ENCODE data around the gene APOBEC2. TPM values are rescaled to one million over a fixed set of nuclear protein-coding genes. Genes with fewer than 3 reads are reported as not detected.

Gene APOBEC2
- total RNA-seq, 1 experiment from 2014 or later = not detected

DNA sequence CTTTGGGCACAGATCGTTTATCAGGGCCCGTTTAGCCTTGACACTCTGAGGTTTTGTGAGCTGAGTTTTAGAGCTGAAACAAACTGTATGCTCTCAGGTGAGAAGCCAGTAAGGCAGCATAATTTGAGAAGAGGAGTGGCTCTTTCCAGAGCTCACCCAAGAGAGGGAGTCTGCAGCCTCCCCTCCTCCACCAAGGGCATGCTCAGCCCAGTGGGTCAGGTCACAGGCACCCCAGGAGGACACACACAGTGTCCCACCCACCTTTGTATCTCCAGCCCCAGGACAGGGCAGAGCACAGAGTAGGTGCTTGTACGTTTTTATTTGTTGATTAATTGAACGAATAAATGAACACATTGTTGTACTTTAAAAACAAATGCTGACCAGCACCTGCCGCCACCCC, 7.3 kb upstream of the APOBEC2 start:
- TF ChIP-seq, protein P1, sequence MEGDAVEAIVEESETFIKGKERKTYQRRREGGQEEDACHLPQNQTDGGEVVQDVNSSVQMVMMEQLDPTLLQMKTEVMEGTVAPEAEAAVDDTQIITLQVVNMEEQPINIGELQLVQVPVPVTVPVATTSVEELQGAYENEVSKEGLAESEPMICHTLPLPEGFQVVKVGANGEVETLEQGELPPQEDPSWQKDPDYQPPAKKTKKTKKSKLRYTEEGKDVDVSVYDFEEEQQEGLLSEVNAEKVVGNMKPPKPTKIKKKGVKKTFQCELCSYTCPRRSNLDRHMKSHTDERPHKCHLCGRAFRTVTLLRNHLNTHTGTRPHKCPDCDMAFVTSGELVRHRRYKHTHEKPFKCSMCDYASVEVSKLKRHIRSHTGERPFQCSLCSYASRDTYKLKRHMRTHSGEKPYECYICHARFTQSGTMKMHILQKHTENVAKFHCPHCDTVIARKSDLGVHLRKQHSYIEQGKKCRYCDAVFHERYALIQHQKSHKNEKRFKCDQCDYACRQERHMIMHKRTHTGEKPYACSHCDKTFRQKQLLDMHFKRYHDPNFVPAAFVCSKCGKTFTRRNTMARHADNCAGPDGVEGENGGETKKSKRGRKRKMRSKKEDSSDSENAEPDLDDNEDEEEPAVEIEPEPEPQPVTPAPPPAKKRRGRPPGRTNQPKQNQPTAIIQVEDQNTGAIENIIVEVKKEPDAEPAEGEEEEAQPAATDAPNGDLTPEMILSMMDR (IDR thresholded peaks at IDR 0.05; ENCODE audit: unreplicated experiment) = no peak
- CTCF ChIA-PET = interaction anchor here (1.4 to 1.5 kb wide), 2 partner anchors 19 to 23 kb away, joined by 3 to 4 read pairs; no protein-coding TSS in a partner anchor
- no peak overlapping the region for H3K4me3 Mint-ChIP-seq (ENCODE audit: low read depth, unreplicated experiment)
- no peaks in the 10 kb centered on the region for H3K27me3 Mint-ChIP-seq (ENCODE audit: unreplicated experiment)
- intact Hi-C loops (cut with micrococcal nuclease; ENCODE audit: unreplicated experiment) = no loop called here
- no peak for DNase-seq
- no peak overlapping the region for H3K27ac Mint-ChIP-seq (ENCODE audit: unreplicated experiment)
- no peaks in the 10 kb centered on the region for H3K9me3 Mint-ChIP-seq (ENCODE audit: low read depth, unreplicated experiment)
- BruUV-seq (replicated peaks) = no TSS peak
- H3K4me1 Mint-ChIP-seq (ENCODE audit: low read depth, unreplicated experiment) = peaks cover 16% of the 10 kb centered on the region
- H3K36me3 Mint-ChIP-seq (ENCODE audit: insufficient read depth, unreplicated experiment) = no peaks in the 10 kb centered on the region

DNA sequence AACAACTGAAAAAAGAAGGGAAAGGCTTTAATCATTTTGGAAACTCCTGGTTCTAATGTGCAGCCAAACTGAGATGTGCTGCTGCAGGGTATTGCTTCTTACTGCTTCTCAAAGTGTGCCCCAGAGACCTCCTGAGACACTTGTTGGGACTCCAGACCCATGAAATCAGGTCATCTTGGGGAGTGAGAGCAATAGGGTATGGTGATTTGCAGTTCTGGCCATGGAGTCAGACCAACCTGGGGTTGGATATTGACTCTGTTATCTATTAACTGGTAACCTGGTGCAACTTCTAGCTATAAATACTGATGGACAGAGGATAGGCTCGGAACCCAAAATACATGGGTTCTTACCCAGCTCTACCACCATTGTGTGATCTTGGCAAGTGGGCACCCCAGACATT, 6.9 kb upstream of the APOBEC2 start:
- Mint-ChIP-seq H3K9me3 (ENCODE audit: low read depth, unreplicated experiment) (no peaks in the 10 kb centered on the region), H3K4me1 (ENCODE audit: low read depth, unreplicated experiment) (peaks cover 12% of the 10 kb centered on the region), H3K27ac (ENCODE audit: unreplicated experiment) (no peak overlapping the region), H3K36me3 (ENCODE audit: insufficient read depth, unreplicated experiment) (no peaks in the 10 kb centered on the region), H3K27me3 (ENCODE audit: unreplicated experiment) (no peaks in the 10 kb centered on the region), H3K4me3 (ENCODE audit: low read depth, unreplicated experiment) (no peak overlapping the region)
- intact Hi-C loops (cut with micrococcal nuclease; ENCODE audit: unreplicated experiment) = no loop called here
- CTCF ChIA-PET = interaction anchor here (1.4 to 1.5 kb wide), 2 partner anchors 18 to 23 kb away, joined by 3 to 4 read pairs; no protein-coding TSS in a partner anchor
- DNase-seq = no peak
- no TSS peak for BruUV-seq (replicated peaks)
- TF ChIP-seq, protein P1 (IDR thresholded peaks at IDR 0.05; ENCODE audit: unreplicated experiment) = no peak

DNA sequence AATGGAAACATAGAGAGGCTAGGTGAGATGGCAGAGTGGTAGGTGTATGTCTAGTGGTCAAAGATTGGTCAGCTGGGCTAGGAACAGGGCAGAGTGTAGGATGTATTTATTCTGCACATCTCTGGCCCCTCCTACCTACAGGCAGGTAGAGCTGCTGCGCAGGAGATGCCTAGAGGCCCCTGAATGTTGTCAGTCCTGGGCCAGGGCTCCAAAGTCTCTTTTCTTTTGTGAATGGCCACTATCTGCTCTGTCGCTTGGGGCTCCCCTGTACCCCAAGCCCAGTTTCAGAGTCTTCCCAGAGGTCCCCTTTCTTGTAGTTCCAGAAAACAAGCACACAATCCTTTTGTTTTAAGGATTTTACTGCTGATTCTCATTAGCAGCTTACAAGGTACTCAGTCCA, 5.7 kb upstream of the APOBEC2 start:
- no peak overlapping the region for H3K4me3 Mint-ChIP-seq (ENCODE audit: low read depth, unreplicated experiment)
- no peaks in the 10 kb centered on the region for H3K27me3 Mint-ChIP-seq (ENCODE audit: unreplicated experiment)
- peaks cover 11% of the 10 kb centered on the region for H3K4me1 Mint-ChIP-seq (ENCODE audit: low read depth, unreplicated experiment)
- BruUV-seq (replicated peaks) = no TSS peak
- CTCF ChIA-PET = interaction anchor here (0.5 kb wide), 1 partner anchor 309 kb away, joined by 5 read pairs; no protein-coding TSS in a partner anchor
- no peak for DNase-seq
- intact Hi-C loops (cut with micrococcal nuclease; ENCODE audit: unreplicated experiment) = no loop called here
- H3K9me3 Mint-ChIP-seq (ENCODE audit: low read depth, unreplicated experiment) = no peaks in the 10 kb centered on the region
- no peak overlapping the region for H3K27ac Mint-ChIP-seq (ENCODE audit: unreplicated experiment)
- no peaks in the 10 kb centered on the region for H3K36me3 Mint-ChIP-seq (ENCODE audit: insufficient read depth, unreplicated experiment)
- TF ChIP-seq, protein P1 (IDR thresholded peaks at IDR 0.05; ENCODE audit: unreplicated experiment) = no peak

DNA sequence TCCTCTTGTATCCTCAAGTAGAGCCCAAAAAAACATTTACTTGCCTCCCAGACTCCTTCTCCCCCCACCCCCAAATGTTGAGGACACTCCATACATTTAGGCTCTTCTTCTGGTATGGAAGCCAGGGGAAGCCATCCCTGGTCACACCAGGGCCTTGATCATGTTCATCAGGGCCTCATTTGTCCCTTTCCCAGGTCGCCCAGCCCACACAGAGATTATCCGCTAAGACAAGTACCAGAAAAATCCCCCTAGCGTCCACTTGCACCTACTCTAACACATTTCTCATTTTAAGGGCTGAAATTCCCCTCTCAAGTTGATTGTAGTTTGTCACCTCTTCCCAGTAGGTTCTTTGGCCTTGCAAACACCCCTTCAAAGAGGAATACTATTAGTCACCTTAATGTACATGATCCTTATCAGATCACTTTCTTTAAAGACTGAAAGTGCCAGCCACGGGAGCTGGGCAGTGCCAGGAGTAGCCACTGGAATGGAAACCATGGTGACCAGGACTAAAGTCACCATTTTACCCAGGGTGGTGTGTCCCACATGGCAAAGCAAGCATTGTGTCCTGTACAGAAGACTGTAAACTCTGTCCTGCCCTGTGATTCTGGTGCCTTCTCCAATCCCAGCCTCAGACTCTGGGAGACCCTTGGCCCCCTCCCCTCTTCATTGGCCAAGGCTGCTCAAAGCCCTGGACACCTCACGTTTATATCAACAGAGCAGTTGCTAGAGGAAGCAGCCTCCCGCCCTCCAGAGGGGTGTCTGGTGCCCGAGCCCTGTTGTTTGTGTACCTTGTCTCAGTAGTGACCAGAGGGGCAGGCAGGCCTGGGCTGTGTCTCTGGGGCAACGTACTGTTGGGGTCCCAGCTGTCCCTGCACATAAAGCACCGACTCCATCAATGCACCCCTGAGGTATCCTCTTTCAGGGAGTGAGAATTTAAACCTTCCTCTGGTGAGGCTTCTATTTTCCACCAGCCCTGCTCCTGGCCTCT, 5.0 kb upstream of the APOBEC2 start:
- H3K27me3 Mint-ChIP-seq (ENCODE audit: unreplicated experiment) = no peaks in the 10 kb centered on the region
- H3K36me3 Mint-ChIP-seq (ENCODE audit: insufficient read depth, unreplicated experiment) = no peaks in the 10 kb centered on the region
- BruUV-seq (replicated peaks) = no TSS peak
- H3K27ac Mint-ChIP-seq (ENCODE audit: unreplicated experiment) = no peak overlapping the region
- H3K9me3 Mint-ChIP-seq (ENCODE audit: low read depth, unreplicated experiment) = no peaks in the 10 kb centered on the region
- H3K4me1 Mint-ChIP-seq (ENCODE audit: low read depth, unreplicated experiment) = peaks cover 11% of the 10 kb centered on the region
- TF ChIP-seq, protein P1 (IDR thresholded peaks at IDR 0.05; ENCODE audit: unreplicated experiment) = no peak
- intact Hi-C loops (cut with micrococcal nuclease; ENCODE audit: unreplicated experiment) = no loop called here
- CTCF ChIA-PET = interaction anchor here (2.5 kb wide), 1 partner anchor 9 kb away, joined by 5 read pairs; the partner anchor contains the start of gene UNC5CL
- no peak for DNase-seq
- H3K4me3 Mint-ChIP-seq (ENCODE audit: low read depth, unreplicated experiment) = no peak overlapping the region

All from Calu3 (cell line).